ENCODE measurements around the gene MITD1.
"Not testable (repeated sequence)": the region's sequence is repeated elsewhere in the genome, so short reads cannot be mapped to it uniquely, and the experiment has no call there.

The MITD1 gene

GRCh38 chr2:99180755-99181623 is at the start of gene MITD1, which contains the start of gene MRPL30:
MITD1 (minus strand) TSS chr2:99181058; CDS start chr2:99180981, 77 bp downstream.
MRPL30 (plus strand) TSS chr2:99181184; CDS start chr2:99186204, 5,020 bp downstream.
- peak; percentile 79 for DNase-seq

- no peak for DNase-seq
These were observed 37.2 kb upstream of the MITD1 start for GRCh38 chr2:99217929-99218501.

- DNase-seq: no peak
These were observed 35.2 kb upstream of the MITD1 start for GRCh38 chr2:99216096-99216495.

- DNase-seq: no peak
These were observed 24.6 kb upstream of the MITD1 start for GRCh38 chr2:99205491-99205890.

- DNase-seq: no peak
These were observed 21.3 kb upstream of the MITD1 start for GRCh38 chr2:99201959-99202678.

- DNase-seq: no peak
These were observed 19.4 kb upstream of the MITD1 start for GRCh38 chr2:99200076-99200800.

- no peak for DNase-seq
These were observed 17.4 kb upstream of the MITD1 start for GRCh38 chr2:99198103-99198841.

GRCh38 chr2:99192364-99192763 is 11.5 kb upstream of the MITD1 start:
- not testable (repeated sequence) for DNase-seq

- DNase-seq: no peak
These were observed 9.7 kb upstream of the MITD1 start for GRCh38 chr2:99190548-99190947.

- no peak for DNase-seq
These were observed 7.5 kb upstream of the MITD1 start for GRCh38 chr2:99188357-99188756.

- DNase-seq: no peak
These were observed 6.2 kb upstream of the MITD1 start for GRCh38 chr2:99187011-99187410.

GRCh38 chr2:99184811-99185210 is 4.0 kb upstream of the MITD1 start:
- no peak for DNase-seq

GRCh38 chr2:99183025-99183424 is 2.2 kb upstream of the MITD1 start:
- DNase-seq: no peak

GRCh38 chr2:99181624-99182000 is 754 bp upstream of the MITD1 start:
- no peak for DNase-seq

GRCh38 chr2:99171377-99172140 is 9.3 kb downstream of the MITD1 start:
- no peak for DNase-seq

- DNase-seq: no peak
These were observed 11.3 kb downstream of the MITD1 start for GRCh38 chr2:99169534-99169933.

- no peak for DNase-seq
These were observed 14.6 kb downstream of the MITD1 start for GRCh38 chr2:99166218-99166617.

GRCh38 chr2:99159594-99159993 is 21.3 kb downstream of the MITD1 start:
- DNase-seq: no peak

GRCh38 chr2:99158599-99158998 is 22.3 kb downstream of the MITD1 start:
- DNase-seq: no peak

GRCh38 chr2:99156891-99157290 is 24.0 kb downstream of the MITD1 start:
- no peak for DNase-seq

Measured in NCI-H1417 treated with DMSO at 0.1 percent for 48 hours (cell line).